Adrenal gland (tissue), 12 donors: ENCODE measurements around the gene CDON. TPM values are rescaled to one million over a fixed set of nuclear protein-coding genes. Genes with fewer than 3 reads are reported as not detected.

ENCODE experiments used
- DNase-seq, 7 donors: peaks; one replicate each; pipeline ENCODE4 v3.0.0-alpha.2; 2019 to 2020
- H3K27ac ChIP-seq, 5 donors: fragments of 200-600 bp; sonication (generic) in 4 of 5; 1 replicate in 3 of 5; 2 replicates in 2 of 5; pipeline versions ENCODE4 v1.5.1 to v1.8.0; 2016 to 2020; ENCODE audit warnings: mild to moderate bottlenecking in 1 of 5
- H3K27me3 ChIP-seq: fragments of 200-600 bp; 2 replicates; pipeline ENCODE4 v1.8.0; 2021
- H3K36me3 ChIP-seq, 2 donors: fragments of 200-600 bp; replicated peaks in 1 of 2; 1 replicate in 1 of 2; 2 replicates in 1 of 2; pipeline versions ENCODE4 v1.5.1 to v1.8.0; 2018 to 2022
- H3K4me1 ChIP-seq, 2 donors: fragments of 200-600 bp; replicated peaks in 1 of 2; 1 replicate in 1 of 2; 2 replicates in 1 of 2; pipeline versions ENCODE4 v1.5.1 to v1.8.0; 2018 to 2021
- H3K4me3 ChIP-seq, 4 donors: fragments of 200-600 bp; sonication (generic) in 3 of 4; one replicate each; pipeline ENCODE4 v1.5.1; 2016 to 2018
- H3K9me3 ChIP-seq, 3 donors: fragments of 200-600 bp; sonication (generic) in 1 of 3; replicated peaks in 1 of 3; 1 replicate in 2 of 3; 2 replicates in 1 of 3; pipeline versions ENCODE4 v1.5.1 to v1.8.0; 2016 to 2021
- POLR2A ChIP-seq, 2 donors: fragments of 450-650 bp; IDR thresholded peaks; one replicate each; pipeline ENCODE4 v1.6.1; 2017; ENCODE audit warnings: antibody characterized with exemption in 2 of 2, mild to moderate bottlenecking in 2 of 2, moderate library complexity in 1 of 2
- WGBS, 4 donors: extraction: QIAGEN DNeasy Blood & Tissue Kit in 2 of 4; methylation state at CpG; one replicate each; pipeline versions ENCODE4 v1.1.5 to v1.1.7; 2013 to 2017; 5-methylcytosine and 5-hydroxymethylcytosine counted together
- intact Hi-C, 2 donors: fragments of 100-400 bp; cut with DNase I; formaldehyde crosslinking; loops; one replicate each; pipeline versions ENCODE4 v1.14.1 to v1.15.0; 2022 to 2023
- polyA plus RNA-seq, 3 donors: library from polyadenylated mRNA; stranded (reverse); fragments of 200-250 nt in 2 of 3; fragments of 350-450 nt in 1 of 3; fragmentation: Illumina TruSeq in 1 of 3; extraction: RNeasy Lipid Tissue Mini Kit (QIAGEN cat#74804) in 1 of 3; gene quantifications; one replicate each; pipeline ENCODE4 v1.2.3, GENCODE V29; 2013 to 2014
- total RNA-seq, 9 donors: library from RNA; depleted of rRNA in 4 of 9; stranded (reverse); fragments of >200 nt in 4 of 9; fragments of 120-200 nt in 1 of 9; fragmentation: NEBNext Ultra II Directional in 1 of 9; extraction: Animal tissue kit (Norgen Biotek cat#: 25700) in 1 of 9; gene quantifications; one replicate each; pipeline versions ENCODE4 v1.1.0 to v1.2.4, GENCODE V29; 2013 to 2023
- TF ChIP-seq, protein P1 (sequence below), 6 experiments: fragments of 450-650 bp in 4 of 6; fragments of 200-600 bp in 2 of 6; sonication (generic) in 1 of 6; IDR thresholded peaks; 1 replicate in 5 of 6; 2 replicates in 1 of 6; pipeline versions ENCODE4 v1.5.1 to v1.8.0; 2016 to 2021; ENCODE audit warnings: antibody characterized with exemption in 6 of 6, mild to moderate bottlenecking in 2 of 6, moderate library complexity in 1 of 6
- donor health status: healthy with polysubstance abuse.
- donor health status: Bipolar disorder and iron deficiency.
- donor health status: DM: yes; HTN: yes; CAD: no.
- donor health status: DM: no; HTN: no; CAD: no.
- donor health status: DM: no; HTN: no; CAD: no.
- donor health status: DM: yes; HTN: yes; CAD: no.

Gene CDON
- total and polyA plus RNA-seq, 12 donors: 0.90 to 12.1 (median 3.9) TPM

DNA sequence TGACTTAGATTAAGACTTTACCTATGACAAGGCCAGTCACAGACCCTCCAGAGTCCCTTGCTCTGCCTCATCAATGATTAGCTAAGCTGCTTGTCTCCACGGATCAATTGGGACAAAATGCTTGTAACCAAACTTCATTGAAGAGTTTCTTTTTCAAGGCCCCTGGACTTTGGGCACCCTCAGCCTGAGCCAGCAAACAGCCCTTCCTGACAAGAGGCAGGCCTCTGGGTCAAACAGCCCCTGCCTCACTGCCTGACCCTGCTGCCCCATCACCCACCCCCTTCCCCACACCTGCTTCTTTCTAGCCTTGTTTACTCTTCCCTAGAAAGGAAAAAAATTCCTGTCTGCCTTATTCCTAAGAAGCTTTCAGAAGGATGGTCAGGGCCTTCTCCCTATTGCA, 26.3 kb upstream of the CDON start:
- 82 to 91% (median 86%) methylated on average over 1 of the region's 1 CpG for WGBS, 4 donors
- no peak overlapping the region for H3K27ac ChIP-seq
- no peak for TF ChIP-seq POLR2A (IDR thresholded peaks at IDR 0.05)
- TF ChIP-seq, protein P1, sequence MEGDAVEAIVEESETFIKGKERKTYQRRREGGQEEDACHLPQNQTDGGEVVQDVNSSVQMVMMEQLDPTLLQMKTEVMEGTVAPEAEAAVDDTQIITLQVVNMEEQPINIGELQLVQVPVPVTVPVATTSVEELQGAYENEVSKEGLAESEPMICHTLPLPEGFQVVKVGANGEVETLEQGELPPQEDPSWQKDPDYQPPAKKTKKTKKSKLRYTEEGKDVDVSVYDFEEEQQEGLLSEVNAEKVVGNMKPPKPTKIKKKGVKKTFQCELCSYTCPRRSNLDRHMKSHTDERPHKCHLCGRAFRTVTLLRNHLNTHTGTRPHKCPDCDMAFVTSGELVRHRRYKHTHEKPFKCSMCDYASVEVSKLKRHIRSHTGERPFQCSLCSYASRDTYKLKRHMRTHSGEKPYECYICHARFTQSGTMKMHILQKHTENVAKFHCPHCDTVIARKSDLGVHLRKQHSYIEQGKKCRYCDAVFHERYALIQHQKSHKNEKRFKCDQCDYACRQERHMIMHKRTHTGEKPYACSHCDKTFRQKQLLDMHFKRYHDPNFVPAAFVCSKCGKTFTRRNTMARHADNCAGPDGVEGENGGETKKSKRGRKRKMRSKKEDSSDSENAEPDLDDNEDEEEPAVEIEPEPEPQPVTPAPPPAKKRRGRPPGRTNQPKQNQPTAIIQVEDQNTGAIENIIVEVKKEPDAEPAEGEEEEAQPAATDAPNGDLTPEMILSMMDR (IDR thresholded peaks at IDR 0.05): no peak
- no peak for DNase-seq
- no peaks in the 10 kb centered on the region for H3K9me3 ChIP-seq
- H3K36me3 ChIP-seq: no peaks in the 10 kb centered on the region
- H3K4me3 ChIP-seq: no peak overlapping the region
- intact Hi-C loops: no loop called here
- no peaks in the 10 kb centered on the region for H3K27me3 ChIP-seq
- no peaks in the 10 kb centered on the region for H3K4me1 ChIP-seq

DNA sequence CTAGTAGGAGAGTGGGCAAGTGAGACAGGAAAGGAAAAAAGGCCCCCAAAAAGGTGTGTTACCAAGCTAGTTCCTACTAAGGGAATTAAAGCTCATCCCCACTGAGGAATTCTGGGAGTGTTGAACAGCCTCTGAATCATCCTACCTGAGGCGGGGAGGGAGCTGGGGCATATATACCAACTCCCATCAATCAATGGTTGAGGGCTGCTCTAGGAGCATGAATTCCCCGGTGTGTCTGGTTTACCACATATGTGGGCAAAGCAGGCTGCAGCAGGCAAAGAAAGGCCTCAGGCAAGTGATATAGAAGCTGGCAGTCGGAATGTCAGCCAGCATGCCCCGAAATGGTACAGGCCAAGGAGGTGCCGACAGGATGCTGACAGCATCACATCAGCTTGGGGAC, 23.6 kb upstream of the CDON start:
- intact Hi-C loops: no loop called here
- TF ChIP-seq, protein P1 (IDR thresholded peaks at IDR 0.05): no peak
- no peak for TF ChIP-seq POLR2A (IDR thresholded peaks at IDR 0.05)
- no peak for DNase-seq
- no peaks in the 10 kb centered on the region for H3K36me3 ChIP-seq
- H3K4me3 ChIP-seq: no peak overlapping the region
- WGBS, 4 donors: 74 to 92% (median 84%) methylated on average over 3 to 5 of the region's 5 CpGs
- H3K27me3 ChIP-seq: peaks cover 5% of the 10 kb centered on the region
- H3K4me1 ChIP-seq: no peaks in the 10 kb centered on the region
- no peak overlapping the region for H3K27ac ChIP-seq
- no peaks in the 10 kb centered on the region for H3K9me3 ChIP-seq

DNA sequence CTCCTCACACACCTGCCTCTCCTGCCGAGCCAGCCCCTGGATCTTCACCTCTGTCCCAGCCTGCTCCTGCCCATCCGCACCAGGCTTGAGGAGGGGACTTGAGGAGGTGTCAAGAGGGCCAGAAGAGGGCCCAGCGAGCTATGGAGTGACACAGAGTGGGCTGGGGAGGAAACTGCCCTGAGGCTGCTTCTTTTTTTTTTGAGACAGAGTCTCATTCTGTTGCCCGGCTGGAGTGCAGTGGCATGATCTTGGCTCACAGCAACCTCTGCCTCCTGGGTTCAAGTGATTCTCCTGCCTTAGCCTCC, 21.9 kb upstream of the CDON start:
- H3K27ac ChIP-seq: no peak overlapping the region
- DNase-seq: no peak
- intact Hi-C loops: no loop called here
- no peaks in the 10 kb centered on the region for H3K36me3 ChIP-seq
- no peaks in the 10 kb centered on the region for H3K4me1 ChIP-seq
- H3K4me3 ChIP-seq: no peak overlapping the region
- H3K9me3 ChIP-seq: no peaks in the 10 kb centered on the region
- peaks cover 5% of the 10 kb centered on the region for H3K27me3 ChIP-seq
- no peak for TF ChIP-seq POLR2A (IDR thresholded peaks at IDR 0.05)
- TF ChIP-seq, protein P1 (IDR thresholded peaks at IDR 0.05): no peak
- 66 to 83% (median 69%) methylated on average over 3 to 4 of the region's 4 CpGs for WGBS, 4 donors

DNA sequence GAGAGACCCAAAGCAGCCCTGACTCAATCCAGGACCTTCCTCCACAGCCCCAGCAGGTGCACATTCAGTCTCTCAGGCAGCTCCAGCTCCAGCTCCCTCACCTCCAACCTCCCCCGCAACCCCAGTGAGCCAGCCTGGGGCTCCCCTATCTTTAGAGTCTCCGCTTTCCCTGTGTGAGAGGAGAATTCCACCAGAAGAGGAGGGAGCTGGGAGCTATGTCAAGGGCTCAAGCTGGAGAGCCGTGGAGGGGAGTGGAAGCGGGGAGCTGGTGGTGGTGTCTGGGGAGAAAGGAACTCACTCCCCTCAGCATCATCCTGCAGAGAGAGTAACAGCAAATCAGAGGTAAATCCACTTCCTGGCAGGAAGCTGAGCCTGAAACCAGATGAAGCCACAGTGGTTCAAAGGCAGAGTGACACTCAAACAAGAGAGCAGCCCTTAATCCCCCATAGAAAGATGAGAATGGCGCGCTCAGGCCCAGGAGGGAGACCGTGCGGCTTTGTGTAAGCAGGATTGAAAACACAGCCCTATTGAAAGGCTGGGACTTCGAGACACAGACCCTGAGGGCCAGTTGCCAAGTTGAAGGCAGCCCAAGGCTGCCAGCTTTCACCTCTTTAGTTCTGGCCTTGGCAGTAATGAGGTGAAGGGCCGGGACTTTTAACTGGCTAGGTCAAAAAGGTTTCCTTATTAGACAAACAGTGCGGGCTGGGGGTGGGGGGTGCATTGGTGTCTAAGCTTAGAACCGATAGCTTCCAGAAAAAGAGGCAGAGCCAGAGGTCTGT, 21.4 kb upstream of the CDON start:
- TF ChIP-seq POLR2A (IDR thresholded peaks at IDR 0.05): no peak
- TF ChIP-seq, protein P1 (IDR thresholded peaks at IDR 0.05): no peak
- Histone ChIP-seq H3K9me3 (no peaks in the 10 kb centered on the region), H3K27me3 (peaks cover 5% of the 10 kb centered on the region), H3K27ac (no peak overlapping the region), H3K36me3 (no peaks in the 10 kb centered on the region), H3K4me3 (no peak overlapping the region), H3K4me1 (no peaks in the 10 kb centered on the region)
- no peak for DNase-seq
- intact Hi-C loops: no loop called here
- 55 to 66% (median 65%) methylated on average over 12 of the region's 12 CpGs for WGBS, 4 donors
